ENCODE measurements around the gene ITGA4. TPM values are rescaled to one million over a fixed set of nuclear protein-coding genes. Genes with fewer than 3 reads are reported as not detected.

ITGA4 gene
- total and polyA plus RNA-seq, 4 donors: 0.73 to 71.0 (median 14.4) TPM

GRCh38 chr2:181570833-181571661, 113.9 kb downstream of the ITGA4 start:
- no peaks in the 10 kb centered on the region for H3K4me1 ChIP-seq (ENCODE audit: control insufficient read depth in 5 of 5, insufficient read depth in 5 of 5, low read length in 5 of 5)
- WGBS, 2 donors: 78 to 85% methylated on average over 4 of the region's 4 CpGs
- no peaks in the 10 kb centered on the region for H3K36me3 ChIP-seq (ENCODE audit: control insufficient read depth in 4 of 4, insufficient read depth in 4 of 4, low read length in 4 of 4)
- no peak overlapping the region for H3K4me3 ChIP-seq
- no peak overlapping the region for H3K9ac ChIP-seq (ENCODE audit: insufficient read depth in 1 of 2, low read length in 2 of 2)
- no peaks in the 10 kb centered on the region for H3K9me3 ChIP-seq (ENCODE audit: control insufficient read depth in 4 of 4, insufficient read depth in 3 of 4, low read length in 3 of 4)
- ATAC-seq (ENCODE audit: insufficient read depth, low FRiP score) (no peak), DNase-seq (peak in 1 of 3 donors; percentile 16)
- H3K27me3 ChIP-seq (ENCODE audit: control insufficient read depth in 3 of 3, insufficient read depth in 3 of 3, low read length in 2 of 3): no peaks in the 10 kb centered on the region
- TF ChIP-seq CTCF (IDR thresholded peaks at IDR 0.05; ENCODE audit: control extremely low read depth, extremely low read depth): no peak
- H3K27ac ChIP-seq (ENCODE audit: low read depth in 1 of 2, low read length in 1 of 2): no peak overlapping the region

GRCh38 chr2:181573140-181573736, 116.1 kb downstream of the ITGA4 start:
- Histone ChIP-seq H3K27ac (ENCODE audit: low read depth in 1 of 2, low read length in 1 of 2) (no peak overlapping the region), H3K36me3 (ENCODE audit: control insufficient read depth in 4 of 4, insufficient read depth in 4 of 4, low read length in 4 of 4) (no peaks in the 10 kb centered on the region), H3K9ac (ENCODE audit: insufficient read depth in 1 of 2, low read length in 2 of 2) (no peak overlapping the region), H3K4me3 (no peak overlapping the region), H3K4me1 (ENCODE audit: control insufficient read depth in 5 of 5, insufficient read depth in 5 of 5, low read length in 5 of 5) (no peaks in the 10 kb centered on the region), H3K9me3 (ENCODE audit: control insufficient read depth in 4 of 4, insufficient read depth in 3 of 4, low read length in 3 of 4) (peaks cover 0 to 3% (median 0%) of the 10 kb centered on the region in 4 donors), H3K27me3 (ENCODE audit: control insufficient read depth in 3 of 3, insufficient read depth in 3 of 3, low read length in 2 of 3) (no peaks in the 10 kb centered on the region)
- 46 to 49% methylated on average over 4 of the region's 4 CpGs for WGBS, 2 donors
- ATAC-seq (ENCODE audit: insufficient read depth, low FRiP score) (no peak), DNase-seq (peak in 1 of 3 donors; percentile 40)
- TF ChIP-seq CTCF (IDR thresholded peaks at IDR 0.05; ENCODE audit: control extremely low read depth, extremely low read depth): no peak

- WGBS, 2 donors: 80 to 87% methylated on average over 7 of the region's 7 CpGs
- ATAC-seq (ENCODE audit: insufficient read depth, low FRiP score) (no peak), DNase-seq (no peak)
- no peak overlapping the region for H3K9ac ChIP-seq (ENCODE audit: insufficient read depth in 1 of 2, low read length in 2 of 2)
- H3K36me3 ChIP-seq (ENCODE audit: control insufficient read depth in 4 of 4, insufficient read depth in 4 of 4, low read length in 4 of 4): no peaks in the 10 kb centered on the region
- TF ChIP-seq CTCF (IDR thresholded peaks at IDR 0.05; ENCODE audit: control extremely low read depth, extremely low read depth): no peak
- H3K4me3 ChIP-seq: no peak overlapping the region
- H3K9me3 ChIP-seq (ENCODE audit: control insufficient read depth in 4 of 4, insufficient read depth in 3 of 4, low read length in 3 of 4): peaks cover 0 to 3% (median 0%) of the 10 kb centered on the region in 4 donors
- H3K27me3 ChIP-seq (ENCODE audit: control insufficient read depth in 3 of 3, insufficient read depth in 3 of 3, low read length in 2 of 3): no peaks in the 10 kb centered on the region
- no peaks in the 10 kb centered on the region for H3K4me1 ChIP-seq (ENCODE audit: control insufficient read depth in 5 of 5, insufficient read depth in 5 of 5, low read length in 5 of 5)
- no peak overlapping the region for H3K27ac ChIP-seq (ENCODE audit: low read depth in 1 of 2, low read length in 1 of 2)
These were observed 117.1 kb downstream of the ITGA4 start for GRCh38 chr2:181574321-181574720.

Measured in lung (tissue), 12 donors.